Hepatocyte (in vitro differentiated cells): Measurements from ENCODE around the gene SH3RF3.

Experiments
- EZH2 ChIP-seq: fragments of 200-600 bp; sonication (generic); IDR thresholded peaks from 2 replicates; pipeline ENCODE4 v1.6.1; 2016; ENCODE audit warnings: antibody characterized with exemption, mild to moderate bottlenecking, borderline replicate concordance
- EZH2phosphoT487 ChIP-seq: fragments of 200-600 bp; sonication (generic); IDR thresholded peaks from one replicate; pipeline ENCODE4 v1.6.1; 2018; ENCODE audit warnings: antibody characterized with exemption, mild to moderate bottlenecking, low read depth, moderate library complexity; ENCODE audit not compliant: unreplicated experiment, severe bottlenecking
- TF ChIP-seq, protein P1 (sequence below): fragments of 200-600 bp; sonication (generic); IDR thresholded peaks from 2 replicates; pipeline ENCODE4 v1.5.1; 2016; ENCODE audit warnings: antibody characterized with exemption, mild to moderate bottlenecking; ENCODE audit not compliant: poor library complexity

- TF ChIP-seq, protein P1, sequence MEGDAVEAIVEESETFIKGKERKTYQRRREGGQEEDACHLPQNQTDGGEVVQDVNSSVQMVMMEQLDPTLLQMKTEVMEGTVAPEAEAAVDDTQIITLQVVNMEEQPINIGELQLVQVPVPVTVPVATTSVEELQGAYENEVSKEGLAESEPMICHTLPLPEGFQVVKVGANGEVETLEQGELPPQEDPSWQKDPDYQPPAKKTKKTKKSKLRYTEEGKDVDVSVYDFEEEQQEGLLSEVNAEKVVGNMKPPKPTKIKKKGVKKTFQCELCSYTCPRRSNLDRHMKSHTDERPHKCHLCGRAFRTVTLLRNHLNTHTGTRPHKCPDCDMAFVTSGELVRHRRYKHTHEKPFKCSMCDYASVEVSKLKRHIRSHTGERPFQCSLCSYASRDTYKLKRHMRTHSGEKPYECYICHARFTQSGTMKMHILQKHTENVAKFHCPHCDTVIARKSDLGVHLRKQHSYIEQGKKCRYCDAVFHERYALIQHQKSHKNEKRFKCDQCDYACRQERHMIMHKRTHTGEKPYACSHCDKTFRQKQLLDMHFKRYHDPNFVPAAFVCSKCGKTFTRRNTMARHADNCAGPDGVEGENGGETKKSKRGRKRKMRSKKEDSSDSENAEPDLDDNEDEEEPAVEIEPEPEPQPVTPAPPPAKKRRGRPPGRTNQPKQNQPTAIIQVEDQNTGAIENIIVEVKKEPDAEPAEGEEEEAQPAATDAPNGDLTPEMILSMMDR, result no peak
- no peak for TF ChIP-seq EZH2
- TF ChIP-seq EZH2phosphoT487, result no peak
These were observed 76.4 kb downstream of the SH3RF3 start for GRCh38 chr2:109205447-109205846.
